HFF-Myc (cell line): ENCODE results near the gene MRPL24.
A peak's percentile ranks its signal among the peaks of the same experiment; 100 is the strongest.

Experiments
- DNase-seq: peaks from one replicate; pipeline ENCODE4 v3.0.0-alpha.2; 2011; ENCODE audit warnings: low read depth; ENCODE audit errors: extremely low read depth
- H3K4me3 ChIP-seq: replicated peaks from 2 replicates; pipeline ENCODE4 v1.5.1; 2011; ENCODE audit warnings: low read depth, mild to moderate bottlenecking, control low read depth, low read length
- CTCF ChIP-seq: IDR thresholded peaks from 2 replicates; pipeline ENCODE4 v1.5.1; 2012; ENCODE audit warnings: mild to moderate bottlenecking, low read depth, low read length, control low read depth; ENCODE audit errors: missing control alignments

The MRPL24 gene

DNA sequence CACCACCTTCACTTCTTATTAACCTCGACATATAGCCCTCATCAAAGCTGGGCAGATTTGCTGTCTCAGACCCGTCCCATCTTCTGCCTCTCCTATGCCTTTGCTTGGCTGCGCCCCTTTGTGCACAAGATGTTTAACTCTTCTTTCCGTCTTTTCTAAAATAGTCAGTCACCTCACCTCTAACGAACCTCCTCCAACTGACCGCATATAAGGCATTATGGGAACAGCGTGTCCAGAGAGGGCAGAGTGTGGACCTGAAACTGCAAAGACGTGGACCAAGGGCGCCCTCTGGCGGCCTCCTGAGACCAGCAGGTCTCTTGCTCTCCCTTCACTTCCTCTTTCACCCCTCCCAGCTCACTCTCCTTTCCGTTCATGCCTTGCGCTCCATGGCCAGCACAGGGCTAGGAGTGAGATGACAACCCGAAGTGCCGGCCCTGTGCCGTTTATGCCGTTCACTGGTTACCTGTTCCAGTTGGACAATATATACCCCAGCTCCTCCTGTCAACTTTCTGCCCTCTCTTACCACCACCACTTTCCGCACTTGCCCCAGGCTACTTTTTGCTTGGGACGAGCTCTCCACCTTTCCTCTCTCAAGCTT, 15.1 kb downstream of the MRPL24 start:
- TF ChIP-seq CTCF = peak; percentile 95
- peak; percentile 88 for DNase-seq
- H3K4me3 ChIP-seq = peak overlapping the region; percentile 98

GRCh38 chr1:156721535-156721934, 19.4 kb downstream of the MRPL24 start:
- no peak for TF ChIP-seq CTCF
- no peak for DNase-seq

GRCh38 chr1:156721131-156721530, 19.8 kb downstream of the MRPL24 start:
- DNase-seq = no peak
- H3K4me3 ChIP-seq = no peak overlapping the region
- TF ChIP-seq CTCF = no peak

More at GRCh38 chr1:156721535-156721934, 19.4 kb downstream of the MRPL24 start:
- no peak overlapping the region for H3K4me3 ChIP-seq

DNA sequence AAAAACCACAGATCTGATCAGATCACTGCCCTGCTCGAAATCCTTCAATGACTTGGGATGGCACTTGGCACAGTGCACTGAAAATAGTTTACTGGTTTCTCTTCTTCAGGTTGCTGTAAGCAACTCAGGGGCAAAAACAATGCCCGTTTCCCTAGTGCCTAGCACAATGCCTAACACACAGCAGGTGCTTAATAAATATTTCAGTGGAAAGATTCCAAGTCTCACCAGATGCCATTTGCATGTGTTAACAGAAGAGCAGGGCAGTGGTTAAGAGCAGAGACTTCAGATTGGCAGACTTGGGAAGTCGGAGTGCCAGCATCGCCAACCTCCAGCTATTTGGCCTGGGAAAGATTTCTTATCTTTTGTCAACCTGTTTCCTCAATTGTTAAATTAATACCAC, 23.5 kb downstream of the MRPL24 start:
- no peak for TF ChIP-seq CTCF
- no peak overlapping the region for H3K4me3 ChIP-seq
- no peak for DNase-seq

GRCh38 chr1:156714830-156715229, 26.1 kb downstream of the MRPL24 start:
- TF ChIP-seq CTCF = no peak
- no peak for DNase-seq
- H3K4me3 ChIP-seq = no peak overlapping the region

DNA sequence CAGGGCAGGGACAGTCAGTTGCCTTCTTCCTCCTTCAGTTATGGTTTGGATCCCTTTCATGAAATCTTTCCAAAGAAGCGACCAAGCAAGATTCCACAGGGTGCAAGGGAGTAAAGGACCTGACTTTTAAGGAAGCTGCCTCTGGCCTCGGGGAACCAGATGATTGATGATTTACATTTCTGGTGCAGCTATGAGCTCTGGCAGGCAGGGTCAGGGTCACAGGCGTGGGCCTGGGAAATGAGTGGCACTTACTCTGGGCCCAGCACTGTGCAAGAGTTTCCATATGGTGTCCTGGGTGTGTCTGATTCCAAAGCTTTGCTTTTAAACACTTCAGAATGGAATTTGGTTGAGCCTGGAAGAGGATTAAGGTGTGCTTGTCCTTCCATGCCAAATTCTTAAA, 28.3 kb downstream of the MRPL24 start:
- no peak for DNase-seq
- TF ChIP-seq CTCF = no peak
- no peak overlapping the region for H3K4me3 ChIP-seq
